Measurements from ENCODE around the gene OASL.

- TF ChIP-seq CTCF (IDR thresholded peaks at IDR 0.05; ENCODE audit: poor library complexity, severe bottlenecking) (no peak), EZH2 (IDR thresholded peaks at IDR 0.05; ENCODE audit: borderline replicate concordance, insufficient read depth, low read length, poor library complexity, severe bottlenecking) (no peak), RAD21 (conservative IDR thresholded peaks at IDR 0.05) (no peak), SMC3 (conservative IDR thresholded peaks at IDR 0.05; ENCODE audit: poor library complexity) (no peak), EP300 (conservative IDR thresholded peaks at IDR 0.05; ENCODE audit: poor library complexity, severe bottlenecking) (no peak)
These were observed 17.3 kb downstream of the OASL start for GRCh38 chr12:121021754-121022153.
